Keratinocyte (primary cell): ENCODE results near the gene SERP1.

Experiments
- CTCF ChIP-seq, 3 experiments: IDR thresholded peaks in 1 of 3; conservative IDR thresholded peaks in 1 of 3; optimal IDR thresholded peaks in 1 of 3; 2 replicates in 2 of 3; 3 replicates in 1 of 3; pipeline versions ENCODE3 to v1.5.1; 2011; ENCODE audit warnings: low read length in 3 of 3, mild to moderate bottlenecking in 3 of 3, moderate library complexity in 2 of 3, control low read depth in 1 of 3, inconsistent platforms in 1 of 3; ENCODE audit not compliant: insufficient read depth in 2 of 3; ENCODE audit errors: extremely low read depth in 1 of 3
- EZH2 ChIP-seq: IDR thresholded peaks from one replicate; pipeline ENCODE4 v1.6.1; 2012; ENCODE audit warnings: inconsistent platforms, mild to moderate bottlenecking, low read length, moderate library complexity

GRCh38 chr3:150567328-150567727 is 21.0 kb upstream of the SERP1 start:
- no peak for TF ChIP-seq CTCF (optimal IDR thresholded peaks at IDR 0.05 in 1 of 3, IDR thresholded peaks at IDR 0.05 in 1 of 3, conservative IDR thresholded peaks at IDR 0.05 in 1 of 3; ENCODE audit: extremely low read depth in 1 of 3, insufficient read depth in 2 of 3, low read length in 3 of 3)
- no peak for TF ChIP-seq EZH2
